ENCODE data around the gene LANCL3.
A peak's percentile ranks its signal among the peaks of the same experiment; 100 is the strongest.

Gene LANCL3

GRCh38 chrX:37684973-37685372 lies 113.5 kb downstream of the LANCL3 start:
- no peak for DNase-seq

GRCh38 chrX:37685381-37686359 lies 114.2 kb downstream of the LANCL3 start, which contains the start of gene XK:
TSS of gene XK (plus strand) at chrX:37685791. CDS start at chrX:37685962, 171 bp downstream.
- peak in 1 of 4 experiments; percentile 5 for DNase-seq

DNA sequence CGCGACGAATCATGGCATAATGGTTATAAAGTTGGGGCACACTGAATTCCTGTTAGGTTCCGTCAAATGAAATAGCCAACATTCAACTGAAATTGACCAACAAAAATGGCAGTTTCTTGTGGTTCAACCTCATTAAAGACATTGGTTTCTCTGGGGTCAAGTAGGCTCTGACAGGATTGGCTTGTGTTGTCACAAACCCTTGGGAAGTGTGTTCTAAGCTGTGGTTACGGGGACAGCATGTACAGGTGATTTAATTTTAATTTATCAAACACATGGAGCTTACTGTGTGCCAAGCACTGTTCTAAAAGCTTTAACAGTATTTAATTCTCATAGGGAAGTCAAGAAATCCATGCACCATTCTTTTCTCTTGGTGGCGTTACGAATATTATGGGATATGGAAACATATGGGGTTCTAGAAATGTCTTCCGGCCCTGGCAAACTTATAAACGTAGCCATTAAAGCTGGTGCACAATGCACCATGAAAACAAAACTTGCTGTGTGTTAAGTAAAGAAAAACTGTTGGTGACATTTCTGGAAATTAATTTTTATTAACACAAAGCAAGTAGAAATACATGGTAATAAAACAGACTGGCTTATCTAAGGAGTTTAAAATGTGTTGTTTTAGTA lies 115.0 kb downstream of the LANCL3 start:
- DNase-seq = no peak

DNA sequence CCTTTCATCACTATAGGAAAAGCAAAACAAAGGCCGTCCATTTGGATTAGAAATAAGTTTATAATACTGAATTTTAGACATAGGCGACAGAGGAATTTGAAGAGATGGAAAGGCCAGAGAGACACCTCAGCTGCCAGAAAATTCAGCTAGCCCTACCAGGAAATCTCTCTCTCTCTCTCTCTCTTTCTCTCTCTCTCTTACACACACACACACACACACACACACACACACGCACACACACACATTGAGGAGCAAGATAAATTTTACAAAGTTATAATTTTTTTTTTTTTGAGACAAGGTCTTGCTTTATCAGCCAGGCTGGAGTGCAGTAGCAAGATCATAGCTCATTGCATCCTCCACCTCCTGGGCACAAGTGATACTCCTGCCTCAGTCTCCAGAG lies 115.5 kb downstream of the LANCL3 start:
- DNase-seq = no peak

GRCh38 chrX:37690119-37690518 lies 118.7 kb downstream of the LANCL3 start:
- no peak for DNase-seq

DNA sequence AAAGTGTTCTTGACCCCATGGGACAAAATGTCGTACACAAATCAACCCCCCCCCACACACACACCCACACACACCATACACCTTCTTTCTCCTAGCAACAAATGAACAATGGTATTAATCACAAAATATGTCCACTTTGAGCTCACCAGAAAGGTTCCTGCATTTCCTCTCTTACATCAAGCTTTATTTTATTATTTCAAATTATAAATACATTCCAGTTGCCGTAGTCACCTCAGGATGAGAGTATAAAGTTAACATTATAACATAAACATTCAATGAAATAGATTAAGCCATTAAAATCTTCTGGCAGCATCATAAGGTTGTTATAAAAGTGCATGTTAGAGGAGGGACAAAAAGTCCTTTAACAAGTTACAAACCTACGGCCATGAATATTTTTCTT lies 121.5 kb downstream of the LANCL3 start:
- no peak for DNase-seq

GRCh38 chrX:37697169-37697760 lies 125.8 kb downstream of the LANCL3 start:
- no peak for DNase-seq

DNA sequence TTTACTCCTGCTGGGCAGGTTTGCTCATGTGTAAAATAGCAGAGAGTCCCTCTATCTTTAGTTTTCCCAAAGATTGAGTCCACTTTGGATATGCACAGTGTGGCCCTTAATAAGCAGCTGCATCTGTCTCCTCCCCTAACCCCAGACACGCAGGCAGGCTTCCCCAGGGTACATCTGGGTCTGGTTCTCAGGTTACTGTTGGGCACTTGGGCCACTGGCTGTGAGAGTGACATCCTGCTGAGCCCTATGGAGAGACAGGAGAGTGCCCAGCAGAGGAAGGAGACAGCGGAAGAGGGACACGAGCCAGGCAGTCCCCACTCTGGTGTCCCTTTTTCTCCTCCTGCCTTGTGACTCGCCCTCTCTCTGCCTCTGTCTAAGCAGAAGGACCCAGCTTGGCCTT lies 130.1 kb downstream of the LANCL3 start:
- no peak for DNase-seq

DNA sequence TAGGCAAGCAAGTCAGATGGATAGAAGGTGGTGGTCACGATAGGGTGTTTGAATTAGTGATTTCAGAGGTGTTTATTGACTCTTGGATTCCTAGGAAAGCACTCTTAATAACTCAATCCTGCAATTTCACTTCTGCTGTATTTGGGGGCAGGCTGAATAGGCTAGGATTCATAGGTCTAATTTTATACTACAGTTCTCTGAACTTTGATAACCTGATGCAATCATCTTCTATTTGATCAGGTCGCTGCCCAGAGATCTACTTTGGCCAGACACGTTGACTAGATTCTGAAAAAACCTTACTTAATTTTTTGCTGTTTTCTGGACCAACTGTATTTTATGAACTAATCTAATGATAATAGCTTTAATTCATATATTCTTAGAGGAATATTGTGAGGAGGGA lies 140.5 kb downstream of the LANCL3 start:
- no peak for DNase-seq

- DNase-seq = no peak
Measured at GRCh38 chrX:37712458-37712857, 141.0 kb downstream of the LANCL3 start.

DNA sequence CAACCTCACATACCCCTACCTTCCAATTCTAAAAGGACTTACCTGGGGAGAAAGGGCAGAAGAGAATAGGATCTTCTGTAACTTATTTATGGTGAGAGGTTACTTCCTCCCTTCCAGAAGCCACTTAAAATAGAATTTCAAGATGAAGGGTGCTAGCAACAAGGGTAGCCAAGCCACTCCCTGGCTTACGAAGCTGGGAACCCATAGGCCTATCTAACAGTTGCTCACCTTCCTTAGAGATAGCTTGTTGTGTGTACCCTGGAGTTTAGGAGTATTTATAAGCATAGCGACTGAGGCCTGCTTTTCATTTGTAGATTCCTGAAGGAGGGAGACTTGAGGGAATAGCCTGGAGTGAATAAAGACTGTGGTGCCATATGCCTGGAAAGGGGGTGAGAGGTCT lies 143.0 kb downstream of the LANCL3 start:
- DNase-seq = no peak

DNA sequence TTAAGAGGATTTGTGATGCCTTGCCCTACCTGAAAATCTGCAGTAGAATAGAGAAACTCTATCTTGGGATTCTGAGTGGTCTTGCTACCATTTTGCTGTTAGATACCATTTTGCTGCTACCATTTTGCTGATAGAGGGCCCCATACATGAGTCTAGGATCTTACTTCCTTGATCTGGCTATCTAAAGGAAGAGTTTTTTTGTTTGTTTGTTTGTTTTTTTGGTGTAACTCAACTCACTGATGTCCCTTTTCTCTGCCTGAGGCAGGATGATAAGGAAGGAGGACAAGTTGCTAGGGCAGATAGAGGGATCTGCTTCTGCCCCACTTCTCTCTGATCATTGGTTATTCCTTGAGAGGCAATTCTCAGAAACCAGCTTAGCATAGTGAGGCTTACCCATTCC lies 145.1 kb downstream of the LANCL3 start:
- no peak for DNase-seq

DNA sequence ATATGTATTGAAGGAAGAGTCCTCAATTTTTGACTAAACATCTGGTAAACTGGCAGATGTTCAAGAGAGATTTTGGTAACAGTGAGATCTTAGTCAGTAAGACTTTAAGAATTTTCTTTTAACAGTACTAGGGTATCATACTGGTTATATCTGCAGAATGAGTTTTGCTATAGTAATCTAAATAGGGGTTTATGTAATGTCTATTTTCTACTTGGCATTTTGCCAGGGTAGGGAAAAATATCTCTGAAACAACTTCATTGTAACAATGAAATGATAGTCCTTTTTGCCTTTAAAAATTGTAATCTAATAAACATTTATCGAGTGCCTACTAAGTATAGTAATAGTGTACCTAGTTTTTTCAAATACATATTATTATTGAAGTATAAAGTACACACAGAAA lies 146.2 kb downstream of the LANCL3 start:
- DNase-seq = no peak

DNA sequence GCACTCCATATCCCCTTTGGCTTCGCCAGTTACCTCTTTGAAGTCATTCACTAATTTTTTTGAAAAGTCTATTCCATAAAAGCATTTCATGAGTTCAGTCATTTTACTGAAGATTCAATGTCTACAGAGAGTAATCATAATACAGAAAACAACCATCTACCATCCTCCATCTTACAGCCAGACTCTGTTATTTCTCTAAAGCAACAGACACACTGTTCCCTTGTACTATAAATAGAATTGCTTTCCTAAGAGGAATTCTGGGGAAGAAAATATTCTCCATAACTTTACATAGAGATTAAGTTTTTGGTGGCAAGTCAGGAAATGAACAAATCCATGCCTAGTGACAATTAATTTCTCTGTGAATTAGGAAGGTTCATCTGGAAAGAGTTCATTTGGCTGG lies 151.1 kb downstream of the LANCL3 start:
- no peak for DNase-seq

GRCh38 chrX:37726346-37726745 lies 154.9 kb downstream of the LANCL3 start:
- DNase-seq = no peak
